Endodermal cell (in vitro differentiated cells): ENCODE data around the gene SLC6A16. TPM values are rescaled to one million over a fixed set of nuclear protein-coding genes. Genes with fewer than 3 reads are reported as not detected.

Experiments used
- DNase-seq: peaks from one replicate; pipeline ENCODE4 v3.0.0-alpha.2; 2017
- H3K27ac ChIP-seq: 2 replicates; pipeline ENCODE4 v1.5.1; 2013; ENCODE audit warnings: mild to moderate bottlenecking, low read depth, low read length, moderate library complexity
- H3K27me3 ChIP-seq: 2 replicates; pipeline ENCODE4 v1.6.1; 2013; ENCODE audit warnings: mild to moderate bottlenecking, low read length, moderate library complexity; ENCODE audit not compliant: insufficient read depth, control insufficient read depth, poor library complexity, severe bottlenecking
- H3K36me3 ChIP-seq: 2 replicates; pipeline ENCODE4 v1.7.0; 2013; ENCODE audit warnings: mild to moderate bottlenecking, low read length, moderate library complexity; ENCODE audit not compliant: control insufficient read depth, insufficient read depth
- H3K4me1 ChIP-seq: one replicate; pipeline ENCODE4 v1.7.0; 2013; ENCODE audit warnings: low read length; ENCODE audit not compliant: control insufficient read depth, insufficient read depth
- H3K4me3 ChIP-seq: 2 replicates; pipeline ENCODE4 v1.5.1; 2013; ENCODE audit warnings: mild to moderate bottlenecking, low read length, moderate library complexity
- H3K9ac ChIP-seq: 2 replicates; pipeline ENCODE4 v1.6.1; 2013; ENCODE audit warnings: mild to moderate bottlenecking, low read length, moderate library complexity; ENCODE audit not compliant: poor library complexity, severe bottlenecking; ENCODE audit errors: extremely low read depth
- H3K9me3 ChIP-seq: 2 replicates; pipeline ENCODE4 v1.6.1; 2013; ENCODE audit warnings: mild to moderate bottlenecking, low read length, moderate library complexity; ENCODE audit not compliant: control insufficient read depth
- H3K27ac Mint-ChIP-seq: 2 replicates; pipeline ENCODE4 v1.8.0; 2020; ENCODE audit warnings: mixed read lengths
- H3K27me3 Mint-ChIP-seq: 2 replicates; pipeline ENCODE4 v1.8.0; 2021; ENCODE audit warnings: mild to moderate bottlenecking, mixed read lengths; ENCODE audit not compliant: insufficient read depth
- H3K36me3 Mint-ChIP-seq: 2 replicates; pipeline ENCODE4 v1.8.0; 2020; ENCODE audit warnings: low read depth, mixed read lengths
- H3K4me1 Mint-ChIP-seq: 2 replicates; pipeline ENCODE4 v1.8.0; 2020; ENCODE audit warnings: mixed read lengths
- H3K4me3 Mint-ChIP-seq: 2 replicates; pipeline ENCODE4 v1.8.0; 2020; ENCODE audit warnings: mild to moderate bottlenecking, moderate library complexity, mixed read lengths
- H3K9me3 Mint-ChIP-seq: 2 replicates; pipeline ENCODE4 v1.8.0; 2020; ENCODE audit warnings: mild to moderate bottlenecking, mixed read lengths
- CTCF ChIP-seq: fragments of 200-600 bp; sonication (generic); conservative IDR thresholded peaks from 2 replicates; pipeline ENCODE4 v1.5.0; 2021; ENCODE audit warnings: antibody characterized with exemption, mild to moderate bottlenecking
- WGBS, 2 experiments: methylation state at CpG; one replicate each; pipeline versions ENCODE4 v1.1.5 to v1.1.7; 2013; ENCODE audit warnings: missing lambda C conversion rate in 2 of 2, mixed read lengths in 1 of 2; ENCODE audit not compliant: insufficient coverage in 1 of 2, insufficient read length in 1 of 2; 5-methylcytosine and 5-hydroxymethylcytosine counted together
- total RNA-seq, 2 donors: library from RNA; stranded (reverse); fragmentation: NEBNext Ultra II Directional in 1 of 2; extraction: Animal tissue kit (Norgen Biotek cat#: 25700) in 1 of 2; gene quantifications; 2 replicates in 1 of 2; 3 replicates in 1 of 2; pipeline ENCODE4 v1.2.1, GENCODE V29; 2021

The SLC6A16 gene
- total RNA-seq, 2 donors from 2014 or later = 3.3 to 3.4 TPM

- Mint-ChIP-seq H3K36me3 (peaks cover 67% of the 10 kb centered on the region), H3K27me3 (peaks cover 14% of the 10 kb centered on the region)
These were observed 16.1 kb upstream of the SLC6A16 start for GRCh38 chr19:49340865-49341718.

GRCh38 chr19:49340069-49340864 is 15.3 kb upstream of the SLC6A16 start:
- H3K4me3 ChIP-seq = no peak overlapping the region

More at GRCh38 chr19:49340865-49341718, 16.1 kb upstream of the SLC6A16 start:
- no peak for TF ChIP-seq CTCF
- peaks cover 13% of the 10 kb centered on the region for H3K4me1 Mint-ChIP-seq
- no peak overlapping the region for H3K4me3 Mint-ChIP-seq
- no peak overlapping the region for H3K27ac Mint-ChIP-seq
- Histone ChIP-seq H3K27me3 (peaks cover 6% of the 10 kb centered on the region), H3K4me1 (no peaks in the 10 kb centered on the region), H3K27ac (no peak overlapping the region), H3K9me3 (no peaks in the 10 kb centered on the region), H3K36me3 (peaks cover 57% of the 10 kb centered on the region), H3K9ac (no peak overlapping the region), H3K4me3 (no peak overlapping the region)
- peak; percentile 48 for DNase-seq
- 94 to 98% methylated on average over 4 to 11 of the region's 11 CpGs for WGBS, 2 experiments
- H3K9me3 Mint-ChIP-seq = peaks cover 3% of the 10 kb centered on the region

More at GRCh38 chr19:49340069-49340864, 15.3 kb upstream of the SLC6A16 start:
- no peak for TF ChIP-seq CTCF
- peaks cover 52% of the 10 kb centered on the region for H3K36me3 ChIP-seq
- H3K4me1 ChIP-seq = no peaks in the 10 kb centered on the region
- DNase-seq = peak; percentile 89
- H3K9me3 ChIP-seq = no peaks in the 10 kb centered on the region
- Mint-ChIP-seq H3K9me3 (peaks cover 3% of the 10 kb centered on the region), H3K4me1 (peaks cover 13% of the 10 kb centered on the region), H3K27me3 (peaks cover 14% of the 10 kb centered on the region), H3K36me3 (peaks cover 66% of the 10 kb centered on the region), H3K4me3 (no peak overlapping the region), H3K27ac (peak overlapping the region; percentile 69)
- 58 to 79% methylated on average over 9 to 36 of the region's 36 CpGs for WGBS, 2 experiments
- peaks cover 6% of the 10 kb centered on the region for H3K27me3 ChIP-seq
- H3K9ac ChIP-seq = no peak overlapping the region
- no peak overlapping the region for H3K27ac ChIP-seq
